ENCODE measurements around the gene PGAP6. TPM values are rescaled to one million over a fixed set of nuclear protein-coding genes. Genes with fewer than 3 reads are reported as not detected.

Gene PGAP6
- total RNA-seq, 2 experiments from 2014 or later, result 59.7 to 63.7 TPM

- peak within 1 kb of the TSS; percentile 95 for H3K4me3 Mint-ChIP-seq
- peak; percentile 100 for ATAC-seq (ENCODE audit: poor library complexity)
- Histone ChIP-seq H3K4me1 (ENCODE audit: insufficient read depth, low read length) (peaks cover 22% of the 10 kb centered on the region), H3K4me3 (ENCODE audit: low read length) (peak within 1 kb of the TSS; percentile 30), H3K9me3 (ENCODE audit: control insufficient read depth in 1 of 2, insufficient read depth in 1 of 2, low read length in 2 of 2) (peaks cover 0 to 8% of the 10 kb centered on the region in 2 experiments), H3K27me3 (ENCODE audit: control insufficient read depth in 1 of 2, insufficient read depth in 2 of 2, low read length in 2 of 2) (no peaks in the 10 kb centered on the region), H3K36me3 (ENCODE audit: insufficient read depth, low read length) (peaks cover 62% of the 10 kb centered on the region), H3K27ac (ENCODE audit: low read depth in 1 of 2, low read length in 2 of 2) (peak within 1 kb of the TSS; percentile 23 to 60)
- peak; percentile 85 to 96 (median 92) for DNase-seq
- ChIA-PET CTCF (interaction anchor here (0.9 to 2.0 kb wide), 5 partner anchors 8 to 273 kb away, joined by 3 to 8 read pairs (median 4); partner anchors contain the start of genes DECR2 and FAM234A), POLR2A (interaction anchor here (0.6 to 2.3 kb wide), 8 partner anchors 8 to 135 kb away, joined by 3 to 60 read pairs (median 6); partner anchors contain the start of genes DECR2, PGAP6 and RAB11FIP3)
- TF ChIP-seq CTCF (IDR thresholded peaks at IDR 0.05), result no peak
- no peaks in the 10 kb centered on the region for H3K27me3 Mint-ChIP-seq
- peak within 1 kb of the TSS; percentile 83 for H3K27ac Mint-ChIP-seq
- peaks cover 17% of the 10 kb centered on the region for H3K4me1 Mint-ChIP-seq (ENCODE audit: low read depth)
- H3K36me3 Mint-ChIP-seq (ENCODE audit: low read depth), result peaks cover 37% of the 10 kb centered on the region
- no peaks in the 10 kb centered on the region for H3K9me3 Mint-ChIP-seq
- intact Hi-C loops (cut with DNase I, micrococcal nuclease), result loop anchor here in 1 of 2 experiments (1.0 kb wide), 3 partner anchors 11 to 31 kb away; partner anchors contain the start of genes AXIN1, DECR2 and PGAP6
These were observed 11.3 kb downstream of the PGAP6 start, which contains the start of gene MRPL28 for GRCh38 chr16:370443-370842. Gene MRPL28 (minus strand): TSS chr16:370538. CDS start chr16:370218, 320 bp downstream.

DNA sequence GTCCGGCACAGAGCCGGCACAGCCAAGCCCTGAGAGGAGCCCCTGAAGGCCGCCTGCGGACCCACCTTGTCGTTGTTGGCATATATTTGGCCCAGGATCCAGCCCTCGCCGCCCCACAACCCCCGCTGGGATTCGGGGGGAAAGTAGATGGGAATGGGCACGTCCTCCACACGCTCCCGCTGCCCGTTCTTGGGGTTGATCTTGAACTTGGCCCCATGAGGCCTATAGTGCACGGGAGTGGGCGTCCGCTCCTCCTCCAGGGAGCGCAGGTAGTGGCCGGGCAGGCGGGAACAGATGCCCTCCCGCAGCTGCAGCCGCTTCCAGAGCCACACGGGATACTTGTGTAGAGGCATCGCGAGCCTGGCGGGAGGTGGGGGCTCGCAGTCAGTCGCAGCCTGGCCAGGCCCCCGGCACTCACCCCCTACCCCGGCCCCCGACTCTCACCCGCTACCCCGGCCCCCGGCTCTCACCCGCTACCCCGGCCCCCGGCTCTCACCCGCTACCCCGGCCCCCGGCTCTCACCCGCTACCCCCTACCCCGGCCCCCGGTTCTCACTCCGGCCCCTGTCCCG, 11.8 kb downstream of the PGAP6 start:
- no peak for TF ChIP-seq CTCF (IDR thresholded peaks at IDR 0.05)
- intact Hi-C loops (cut with DNase I, micrococcal nuclease), result loop anchor here in 1 of 2 experiments (1.0 kb wide), 3 partner anchors 11 to 31 kb away; partner anchors contain the start of genes AXIN1, DECR2 and PGAP6
- peak overlapping the region; percentile 83 for H3K27ac Mint-ChIP-seq

DNA sequence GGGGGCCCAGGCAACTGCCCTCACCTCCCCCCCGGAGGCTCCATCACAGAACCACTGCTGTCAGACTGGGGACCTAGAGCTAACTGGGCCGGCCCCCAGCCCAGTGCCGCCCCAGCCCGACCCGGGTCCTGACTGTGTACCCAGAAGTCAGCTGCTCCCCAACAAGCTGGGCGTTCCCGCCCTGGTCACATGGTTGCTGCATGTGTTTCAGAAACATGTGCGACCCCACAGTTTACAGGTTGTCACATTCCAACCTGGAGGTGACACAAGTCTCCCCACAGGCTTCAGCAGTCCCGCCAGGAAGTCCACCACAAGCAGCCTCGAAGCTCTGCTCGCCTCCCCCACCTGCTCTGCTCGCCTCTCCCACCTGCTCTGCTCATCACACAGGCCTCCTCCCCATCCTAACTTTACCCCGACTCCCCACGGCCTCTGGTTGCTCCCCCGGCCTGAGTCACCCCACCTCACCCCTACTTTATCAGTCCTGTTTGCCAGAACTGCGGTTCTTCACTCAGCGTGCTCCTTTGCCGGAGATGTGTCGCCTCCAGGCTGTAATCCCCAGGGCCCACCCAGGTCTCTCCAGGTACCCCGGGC, 12.4 kb downstream of the PGAP6 start:
- TF ChIP-seq CTCF (IDR thresholded peaks at IDR 0.05), result no peak
- Mint-ChIP-seq H3K9me3 (no peaks in the 10 kb centered on the region), H3K27ac (peak overlapping the region; percentile 39), H3K4me3 (peak overlapping the region; percentile 78), H3K4me1 (ENCODE audit: low read depth) (peaks cover 17% of the 10 kb centered on the region), H3K36me3 (ENCODE audit: low read depth) (peaks cover 37% of the 10 kb centered on the region), H3K27me3 (no peaks in the 10 kb centered on the region)
- DNase-seq, result peak in 1 of 14 experiments; percentile 37
- Histone ChIP-seq H3K27me3 (ENCODE audit: control insufficient read depth in 1 of 2, insufficient read depth in 2 of 2, low read length in 2 of 2) (no peaks in the 10 kb centered on the region), H3K36me3 (ENCODE audit: insufficient read depth, low read length) (peaks cover 52% of the 10 kb centered on the region), H3K27ac (ENCODE audit: low read depth in 1 of 2, low read length in 2 of 2) (no peak overlapping the region), H3K4me1 (ENCODE audit: insufficient read depth, low read length) (peaks cover 22% of the 10 kb centered on the region), H3K9me3 (ENCODE audit: control insufficient read depth in 1 of 2, insufficient read depth in 1 of 2, low read length in 2 of 2) (peaks cover 0 to 8% of the 10 kb centered on the region in 2 experiments), H3K4me3 (ENCODE audit: low read length) (peak overlapping the region; percentile 30)
- POLR2A ChIA-PET, result interaction anchor here (1.4 kb wide), 2 partner anchors 11 to 14 kb away, joined by 5 to 7 read pairs; no protein-coding TSS in a partner anchor
- no peak for ATAC-seq (ENCODE audit: poor library complexity)
- CTCF ChIA-PET, result interaction anchor here (2.0 kb wide), 1 partner anchor 32 kb away, joined by 8 read pairs; the partner anchor contains the start of gene DECR2
- intact Hi-C loops (cut with DNase I, micrococcal nuclease), result no loop called here

More for the DNA sequence above, 11.8 kb downstream of the PGAP6 start:
- H3K27me3 ChIP-seq (ENCODE audit: control insufficient read depth in 1 of 2, insufficient read depth in 2 of 2, low read length in 2 of 2), result no peaks in the 10 kb centered on the region
- no peaks in the 10 kb centered on the region for H3K27me3 Mint-ChIP-seq
- CTCF ChIA-PET, result interaction anchor here (0.9 to 2.0 kb wide), 5 partner anchors 8 to 273 kb away, joined by 3 to 8 read pairs (median 4); partner anchors contain the start of genes DECR2 and FAM234A
- H3K9me3 ChIP-seq (ENCODE audit: control insufficient read depth in 1 of 2, insufficient read depth in 1 of 2, low read length in 2 of 2), result peaks cover 0 to 8% of the 10 kb centered on the region in 2 experiments
- H3K4me1 Mint-ChIP-seq (ENCODE audit: low read depth), result peaks cover 17% of the 10 kb centered on the region
- H3K9me3 Mint-ChIP-seq, result no peaks in the 10 kb centered on the region
- ATAC-seq (ENCODE audit: poor library complexity) (no peak), DNase-seq (no peak)
- peak overlapping the region; percentile 30 for H3K4me3 ChIP-seq (ENCODE audit: low read length)
- H3K27ac ChIP-seq (ENCODE audit: low read depth in 1 of 2, low read length in 2 of 2), result no peak overlapping the region
- POLR2A ChIA-PET, result interaction anchor here (0.7 to 2.3 kb wide), 9 partner anchors 8 to 135 kb away, joined by 3 to 60 read pairs (median 7); partner anchors contain the start of genes DECR2, PGAP6 and RAB11FIP3
- peak overlapping the region; percentile 78 for H3K4me3 Mint-ChIP-seq
- peaks cover 22% of the 10 kb centered on the region for H3K4me1 ChIP-seq (ENCODE audit: insufficient read depth, low read length)
- peaks cover 58% of the 10 kb centered on the region for H3K36me3 ChIP-seq (ENCODE audit: insufficient read depth, low read length)
- H3K36me3 Mint-ChIP-seq (ENCODE audit: low read depth), result peaks cover 37% of the 10 kb centered on the region

Measured in CD4-positive, alpha-beta T cell (primary cell).